Naive thymus-derived CD8-positive, alpha-beta T cell (primary cell): ENCODE results near the gene MAP4K5. TPM values are rescaled to one million over a fixed set of nuclear protein-coding genes. Genes with fewer than 3 reads are reported as not detected.
A peak's percentile ranks its signal among the peaks of the same experiment; 100 is the strongest.
"Not testable (repeated sequence)": the region's sequence is repeated elsewhere in the genome, so short reads cannot be mapped to it uniquely, and the experiment has no call there.

Experiments
- ATAC-seq, 2 donors: fragments of 150-1000 bp; cut with Tn5 transposase in 1 of 2; sonication (Bioruptor Pico), chemical (Tn5 transposase) in 1 of 2; 1 replicate in 1 of 2; 2 replicates in 1 of 2; pipeline ENCODE4 v1.10.0; 2021; ENCODE audit warnings: mild to moderate bottlenecking in 2 of 2, moderate library complexity in 2 of 2
- POLR2A ChIA-PET: fragments of 350-600 bp; sonication (Branson Sonifier 250); formaldehyde crosslinking; loops from one replicate; lab custom pipeline; 2021; ENCODE audit warnings: antibody characterized with exemption; lab: Charles Lee
- DNase-seq, 10 donors: peaks; one replicate each; pipeline versions ENCODE4 v3.0.0 to v3.0.0-alpha.2; 2020 to 2022
- H3K27ac Mint-ChIP-seq, 10 donors: one replicate each; pipeline ENCODE4 v1.8.0; 2020 to 2022; ENCODE audit warnings: mild to moderate bottlenecking in 10 of 10, mixed read lengths in 10 of 10, moderate library complexity in 4 of 10, inconsistent platforms in 1 of 10
- H3K27me3 Mint-ChIP-seq, 5 donors: one replicate each; pipeline ENCODE4 v1.8.0; 2021 to 2022; ENCODE audit warnings: mixed read lengths in 5 of 5
- H3K36me3 Mint-ChIP-seq, 3 donors: one replicate each; pipeline ENCODE4 v1.8.0; 2020 to 2022; ENCODE audit warnings: mixed read lengths in 3 of 3, mild to moderate bottlenecking in 2 of 3, inconsistent platforms in 1 of 3
- H3K4me1 Mint-ChIP-seq, 4 donors: one replicate each; pipeline ENCODE4 v1.8.0; 2021 to 2022; ENCODE audit warnings: mixed read lengths in 4 of 4
- H3K4me3 Mint-ChIP-seq, 10 donors: one replicate each; pipeline ENCODE4 v1.8.0; 2020 to 2022; ENCODE audit warnings: mild to moderate bottlenecking in 10 of 10, mixed read lengths in 10 of 10, moderate library complexity in 6 of 10, inconsistent platforms in 1 of 10
- H3K9me3 Mint-ChIP-seq, 9 donors: one replicate each; pipeline ENCODE4 v1.8.0; 2020 to 2022; ENCODE audit warnings: mixed read lengths in 9 of 9, mild to moderate bottlenecking in 3 of 9, inconsistent platforms in 1 of 9, moderate library complexity in 1 of 9
- polyA plus RNA-seq, 3 donors: library from polyadenylated mRNA; unstranded; fragments of 300-500 nt; fragmentation: Illumina TruSeq; gene quantifications; one replicate each; pipeline ENCODE4 v1.2.3, GENCODE V29; 2021
- total RNA-seq, 8 experiments: library from RNA in 2 of 8; stranded (reverse) in 2 of 8; gene quantifications; one replicate each; pipeline ENCODE4 v1.2.3 and lab custom pipeline; 2021 to 2026

MAP4K5 gene
- total RNA-seq (10 to 100 TPM; 51.1 to 55.5 TPM), polyA plus RNA-seq (10 to 100 TPM; 12.1 to 20.4 (median 17.2) TPM), total RNA-seq (lab: John Stamatoyannopoulos, UW) (44.8 to 76.0 (median 59.8) reads per million in 6 experiments)

DNA sequence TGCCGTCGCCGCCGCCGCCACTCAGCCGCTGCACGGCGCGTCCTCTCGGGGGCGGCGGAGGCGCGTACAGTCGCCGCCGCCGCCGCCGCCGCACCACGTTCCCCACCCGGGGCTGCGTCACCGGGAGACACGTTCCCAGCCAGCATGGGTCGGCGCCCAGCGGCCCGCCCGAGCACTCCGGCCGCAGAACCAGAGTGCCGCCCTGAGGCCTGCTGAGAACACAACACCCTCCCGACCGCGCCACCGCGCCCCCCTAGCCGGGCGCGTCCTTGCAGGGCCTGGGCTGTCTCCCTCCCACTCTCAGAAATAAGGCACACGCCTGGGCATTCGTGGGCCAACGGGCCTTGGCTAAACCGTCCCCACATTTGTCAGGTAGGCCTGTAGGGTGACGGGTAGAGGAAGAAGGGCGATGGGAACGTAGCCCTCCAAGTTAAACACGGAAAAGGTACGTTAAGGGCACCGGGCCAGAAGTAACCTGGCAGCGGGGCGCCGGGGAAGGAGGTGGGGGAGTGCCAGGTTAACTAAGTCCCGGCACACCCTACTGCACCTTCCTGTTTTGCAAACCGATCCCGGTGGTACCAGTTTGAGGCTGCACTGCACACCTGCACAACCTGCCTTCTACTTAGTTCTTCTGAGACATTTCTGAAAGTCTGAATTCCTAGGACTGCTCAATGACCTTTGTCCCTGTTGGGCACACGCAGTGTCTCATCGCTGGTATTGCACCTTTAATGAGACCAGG is at the start of gene MAP4K5:
TSS of gene MAP4K5 (minus strand) at position 68 of the 739 bp plus-strand sequence. CDS start 520 bp downstream, outside the sequence.
- POLR2A ChIA-PET: interaction anchor here (0.5 to 1.6 kb wide), 6 partner anchors 12 to 898 kb away, joined by 3 to 8 read pairs (median 3); partner anchors contain the start of genes DMAC2L, L2HGDH and NEMF
- no peaks in the 10 kb centered on the region for H3K27me3 Mint-ChIP-seq
- peak within 1 kb of the TSS; percentile 88 to 95 (median 91) for H3K4me3 Mint-ChIP-seq
- peaks cover 0 to 10% (median 1%) of the 10 kb centered on the region in 3 donors for H3K36me3 Mint-ChIP-seq
- H3K4me1 Mint-ChIP-seq: peaks cover 18 to 55% (median 51%) of the 10 kb centered on the region in 4 donors
- H3K27ac Mint-ChIP-seq: peak within 1 kb of the TSS; percentile 85 to 98 (median 93)
- ATAC-seq: peak; percentile 92 to 93
- peaks cover 0 to 4% (median 0%) of the 10 kb centered on the region in 9 donors for H3K9me3 Mint-ChIP-seq
- peak; percentile 79 to 93 (median 86) for DNase-seq

DNA sequence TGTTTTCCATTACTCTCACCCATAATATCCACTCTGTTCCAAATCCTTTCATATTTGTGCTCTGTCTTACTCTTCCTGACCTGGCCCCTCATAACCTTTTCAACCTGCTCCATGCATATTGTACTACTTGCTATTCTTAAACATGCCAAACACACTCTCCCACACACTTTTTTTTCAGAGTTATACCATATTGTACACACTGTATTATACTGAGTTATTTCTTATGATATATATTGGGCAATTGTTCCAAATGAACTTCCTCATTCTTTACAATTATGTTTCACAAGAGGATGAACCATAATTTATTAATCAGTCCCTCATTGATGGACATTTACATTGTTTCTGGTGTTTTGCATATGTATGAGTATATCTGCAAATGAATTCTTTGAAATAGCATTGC is 46.1 kb upstream of the MAP4K5 start:
- H3K9me3 Mint-ChIP-seq: peaks cover 0 to 4% (median 0%) of the 10 kb centered on the region in 9 donors
- H3K27me3 Mint-ChIP-seq: peaks cover 0 to 4% (median 0%) of the 10 kb centered on the region in 5 donors
- no peak for ATAC-seq
- POLR2A ChIA-PET: no interaction called here
- H3K4me1 Mint-ChIP-seq: no peaks in the 10 kb centered on the region
- no peak for DNase-seq
- H3K36me3 Mint-ChIP-seq: peaks cover 0 to 9% (median 4%) of the 10 kb centered on the region in 3 donors
- no peak overlapping the region for H3K4me3 Mint-ChIP-seq
- no peak overlapping the region for H3K27ac Mint-ChIP-seq

DNA sequence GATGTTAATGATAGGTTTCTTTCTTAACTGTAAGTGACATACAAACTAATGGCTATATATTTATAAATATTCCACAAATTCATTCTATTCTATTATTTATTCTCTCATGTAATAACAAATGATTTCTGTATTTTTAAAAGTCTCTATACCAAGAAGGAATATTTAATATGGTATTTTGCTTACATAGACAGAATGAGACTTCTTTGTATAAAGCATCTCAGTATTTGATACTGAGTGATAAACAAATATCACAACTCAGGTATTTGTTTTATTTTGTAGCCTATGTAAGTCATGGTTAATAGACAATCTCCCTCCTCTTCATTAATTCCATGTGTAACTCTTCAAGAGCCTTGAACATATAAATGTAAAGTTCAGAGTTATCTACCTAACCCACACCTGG is 45.6 kb upstream of the MAP4K5 start:
- Mint-ChIP-seq H3K27me3 (peaks cover 0 to 4% (median 0%) of the 10 kb centered on the region in 5 donors), H3K9me3 (peaks cover 0 to 4% (median under 1%) of the 10 kb centered on the region in 9 donors), H3K4me1 (no peaks in the 10 kb centered on the region), H3K27ac (no peak overlapping the region), H3K4me3 (no peak overlapping the region), H3K36me3 (peaks cover 0 to 9% (median 4%) of the 10 kb centered on the region in 3 donors)
- no peak for DNase-seq
- ATAC-seq: no peak
- POLR2A ChIA-PET: no interaction called here

DNA sequence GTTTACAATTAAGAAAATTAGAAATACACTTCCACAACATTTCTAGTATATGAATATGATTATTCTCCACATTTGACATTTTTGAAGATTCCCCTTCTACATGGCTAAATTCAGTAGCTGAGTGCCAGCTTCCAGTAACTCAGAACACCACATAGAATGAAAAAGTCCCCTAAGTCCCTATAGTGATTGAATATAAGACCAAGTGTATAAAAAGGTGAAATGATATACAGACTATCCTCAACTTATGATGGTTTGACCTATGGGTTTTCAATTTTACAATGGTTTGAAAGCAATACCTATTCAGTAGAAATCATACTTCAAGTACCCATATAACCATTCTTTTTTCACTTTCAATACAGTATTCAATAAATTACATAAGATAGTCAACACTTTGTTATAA is 43.4 kb upstream of the MAP4K5 start:
- DNase-seq (no peak), ATAC-seq (no peak)
- Mint-ChIP-seq H3K27me3 (peaks cover 0 to 4% (median 0%) of the 10 kb centered on the region in 5 donors), H3K36me3 (peaks cover 5 to 27% (median 22%) of the 10 kb centered on the region in 3 donors), H3K4me3 (no peak overlapping the region), H3K9me3 (peaks cover 1 to 25% (median 8%) of the 10 kb centered on the region in 9 donors), H3K27ac (peak overlapping the region in 1 of 10 donors; percentile 38), H3K4me1 (no peaks in the 10 kb centered on the region)
- POLR2A ChIA-PET: no interaction called here

DNA sequence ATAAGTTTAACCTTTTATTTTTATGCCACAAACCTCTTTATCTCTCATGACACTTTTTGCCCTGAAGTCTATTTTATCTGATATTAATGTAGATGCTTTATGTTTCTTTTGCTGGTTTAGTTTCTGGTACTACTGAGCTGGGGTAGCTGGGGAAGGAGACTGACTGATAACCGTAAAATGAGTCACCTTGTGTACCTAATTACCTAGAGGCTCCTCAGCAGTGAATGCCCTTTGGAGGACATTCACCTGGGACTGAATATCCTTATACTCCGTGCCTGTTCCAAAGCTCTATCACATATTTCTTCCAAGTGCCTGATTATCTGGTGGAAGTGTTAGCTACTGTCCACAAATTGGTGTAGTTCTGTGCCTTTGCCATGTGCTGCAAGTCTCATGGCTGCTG is 41.5 kb upstream of the MAP4K5 start:
- Mint-ChIP-seq H3K4me3 (no peak overlapping the region), H3K9me3 (peaks cover 15 to 39% (median 24%) of the 10 kb centered on the region in 9 donors), H3K27ac (no peak overlapping the region), H3K27me3 (peaks cover 0 to 4% (median 0%) of the 10 kb centered on the region in 5 donors), H3K4me1 (no peaks in the 10 kb centered on the region), H3K36me3 (peaks cover 10 to 40% (median 30%) of the 10 kb centered on the region in 3 donors)
- DNase-seq: no peak
- POLR2A ChIA-PET: no interaction called here
- ATAC-seq: no peak

DNA sequence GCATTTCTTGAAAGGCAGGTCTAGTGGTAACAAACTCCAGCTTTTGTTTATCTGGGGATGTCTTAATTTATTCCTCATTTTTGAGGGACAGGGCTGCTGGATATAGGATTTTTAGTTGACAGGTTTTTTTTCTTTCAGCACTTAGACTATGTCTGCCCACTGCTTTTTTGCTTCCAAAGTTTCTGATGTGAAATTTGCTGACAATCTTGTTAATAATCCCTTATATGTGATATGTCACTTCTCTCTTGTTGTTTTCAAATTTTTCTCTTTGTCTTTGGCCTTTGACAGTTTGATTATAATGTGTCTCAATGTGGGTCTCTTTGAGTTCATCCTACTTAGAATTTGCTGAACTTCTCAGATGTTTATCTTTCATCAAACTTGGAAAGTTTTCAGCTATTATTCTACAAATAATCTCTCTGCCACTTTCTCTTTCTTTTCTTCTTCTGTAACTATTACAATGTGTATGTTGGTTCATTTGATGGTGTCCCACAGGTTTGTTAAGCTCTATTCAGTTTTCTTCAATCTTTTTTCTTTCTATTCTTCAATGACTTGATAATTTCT is 37.4 kb upstream of the MAP4K5 start:
- H3K4me3 Mint-ChIP-seq: no peak overlapping the region
- no peaks in the 10 kb centered on the region for H3K4me1 Mint-ChIP-seq
- H3K27ac Mint-ChIP-seq: peak overlapping the region in 1 of 10 donors; percentile 4
- peaks cover 10 to 53% (median 44%) of the 10 kb centered on the region in 3 donors for H3K36me3 Mint-ChIP-seq
- POLR2A ChIA-PET: no interaction called here
- peaks cover 15 to 48% (median 27%) of the 10 kb centered on the region in 9 donors for H3K9me3 Mint-ChIP-seq
- ATAC-seq: no peak
- peaks cover 0 to 2% (median 0%) of the 10 kb centered on the region in 5 donors for H3K27me3 Mint-ChIP-seq
- DNase-seq: no peak

DNA sequence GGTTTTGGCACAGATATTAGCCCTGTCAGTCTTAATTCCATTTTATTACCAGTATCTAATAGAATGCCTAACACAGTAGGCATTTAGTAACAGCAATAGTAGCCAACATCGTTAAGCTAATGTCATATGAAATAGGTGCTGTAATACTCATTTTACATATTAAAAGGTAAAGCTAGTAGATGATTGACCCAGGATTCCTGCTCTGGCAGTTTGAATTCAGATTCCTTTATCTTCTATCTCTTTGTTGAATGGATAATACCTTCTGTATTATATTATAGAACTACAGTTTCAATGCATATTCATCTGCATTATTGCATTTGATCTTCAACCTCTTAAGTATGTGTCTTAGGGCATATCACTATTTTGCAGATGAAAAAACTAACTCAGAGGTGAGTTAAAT is 30.5 kb upstream of the MAP4K5 start:
- peaks cover 0 to 3% (median 0%) of the 10 kb centered on the region in 9 donors for H3K9me3 Mint-ChIP-seq
- H3K4me1 Mint-ChIP-seq: peaks cover 3 to 16% (median 9%) of the 10 kb centered on the region in 4 donors
- H3K36me3 Mint-ChIP-seq: peaks cover 0 to 11% (median 8%) of the 10 kb centered on the region in 3 donors
- ATAC-seq: no peak
- H3K27me3 Mint-ChIP-seq: peaks cover 13 to 35% (median 24%) of the 10 kb centered on the region in 5 donors
- no peak for DNase-seq
- H3K4me3 Mint-ChIP-seq: no peak overlapping the region
- POLR2A ChIA-PET: no interaction called here
- no peak overlapping the region for H3K27ac Mint-ChIP-seq

DNA sequence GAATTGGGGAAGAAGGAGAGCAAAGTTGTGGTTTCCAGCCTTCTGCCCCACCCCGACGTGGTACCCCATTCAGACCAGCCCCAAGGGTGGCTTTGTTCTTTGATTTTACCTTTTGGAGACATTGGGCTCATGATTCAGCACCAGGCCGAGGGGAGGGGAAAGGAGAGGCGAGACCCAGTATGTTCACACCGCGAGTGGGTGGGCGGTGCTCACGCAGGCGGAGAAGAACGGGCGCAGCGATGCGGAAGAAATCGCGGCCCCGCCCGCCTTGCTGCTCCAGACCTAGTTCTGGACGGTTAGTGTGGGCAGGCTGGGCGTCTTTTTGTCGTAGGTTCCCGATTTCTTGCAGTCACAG is 28.5 kb upstream of the MAP4K5 start:
- Mint-ChIP-seq H3K4me1 (peaks cover 3 to 16% (median 9%) of the 10 kb centered on the region in 4 donors), H3K27ac (no peak overlapping the region), H3K4me3 (peak overlapping the region; percentile 68 to 86 (median 82)), H3K9me3 (peaks cover 0 to 6% (median 0%) of the 10 kb centered on the region in 9 donors), H3K36me3 (no peaks in the 10 kb centered on the region), H3K27me3 (peaks cover 20 to 44% (median 36%) of the 10 kb centered on the region in 5 donors)
- ATAC-seq (peak; percentile 60 to 63), DNase-seq (peak in 7 of 10 donors; percentile 11 to 60 (median 15))
- POLR2A ChIA-PET: no interaction called here

DNA sequence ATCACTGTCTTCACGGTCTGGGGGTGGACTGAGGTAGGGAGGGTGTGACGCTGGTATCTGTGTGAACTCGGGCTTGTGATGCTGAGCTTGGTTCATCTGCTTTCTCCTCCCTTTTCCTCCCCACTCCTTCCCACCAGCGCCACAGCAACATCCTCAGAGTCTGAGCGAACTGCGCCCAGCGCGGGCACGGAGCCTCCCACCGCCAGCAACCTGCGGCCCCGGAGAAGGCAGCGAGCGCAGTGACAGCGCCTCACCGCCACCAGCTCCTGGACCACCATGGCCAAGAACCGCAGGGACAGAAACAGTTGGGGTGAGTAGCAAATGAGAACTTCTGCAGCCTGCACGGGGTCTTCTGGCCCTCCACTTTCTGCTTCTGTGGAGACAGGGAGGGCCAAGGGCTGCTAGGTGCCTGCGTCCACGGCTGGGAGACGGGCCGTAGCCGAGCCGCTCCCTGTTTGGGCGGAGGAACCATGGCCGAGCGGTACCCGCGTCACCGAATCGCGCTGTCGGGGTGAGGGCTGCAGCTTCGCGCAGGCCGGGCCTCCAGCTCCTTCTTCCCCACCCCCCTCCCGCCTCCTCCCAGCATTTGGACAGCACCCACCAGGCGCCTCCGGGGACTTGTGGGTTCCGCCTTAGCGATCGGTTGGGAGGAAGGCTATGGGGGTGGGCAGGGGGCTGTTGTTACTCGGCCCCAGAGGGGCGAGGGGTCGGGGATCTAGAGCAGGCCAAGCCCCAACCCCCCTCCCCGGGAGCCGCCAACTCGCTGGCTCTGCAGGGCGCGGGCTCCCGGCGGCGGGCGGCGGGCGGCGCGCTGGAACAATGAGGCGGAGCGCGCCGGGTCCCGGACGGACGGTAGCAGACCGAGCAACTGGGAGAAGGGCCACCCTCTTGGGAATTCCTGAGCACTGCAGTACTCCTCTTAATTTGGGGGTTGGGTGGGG is 27.9 kb upstream of the MAP4K5 start, which contains the start of gene ATL1:
TSS of gene ATL1 (plus strand) at position 156 of the 941 bp plus-strand sequence. CDS start at position 277, 121 bp downstream.
- Mint-ChIP-seq H3K9me3 (peaks cover 0 to 9% (median 0%) of the 10 kb centered on the region in 9 donors), H3K36me3 (no peaks in the 10 kb centered on the region), H3K4me3 (peak within 1 kb of the TSS; percentile 68 to 86 (median 83)), H3K27me3 (peaks cover 20 to 48% (median 41%) of the 10 kb centered on the region in 5 donors), H3K4me1 (peaks cover 3 to 16% (median 9%) of the 10 kb centered on the region in 4 donors), H3K27ac (peak within 1 kb of the TSS in 1 of 10 donors; percentile 26)
- peak; percentile 4 to 63 (median 30) for DNase-seq
- peak; percentile 74 to 76 for ATAC-seq
- POLR2A ChIA-PET: no interaction called here

DNA sequence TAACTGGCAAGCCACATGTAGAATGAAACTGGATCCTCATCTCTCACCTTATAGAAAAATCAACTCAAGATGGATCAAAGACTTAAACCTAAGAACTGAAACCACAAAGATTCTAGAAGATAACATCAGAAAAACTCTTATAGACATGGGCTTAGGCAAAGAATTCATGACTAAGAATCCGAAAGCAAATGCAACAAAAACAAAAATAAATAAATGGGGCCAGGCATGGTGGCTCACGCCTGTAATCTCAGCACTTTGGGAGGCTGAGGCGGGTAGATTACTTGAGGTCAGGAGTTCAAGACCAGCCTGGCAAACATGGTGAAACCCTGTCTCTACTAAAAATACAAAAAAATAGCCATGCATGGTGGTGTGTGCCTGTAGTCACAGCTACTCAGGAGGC is 20.4 kb upstream of the MAP4K5 start:
- Mint-ChIP-seq H3K36me3 (peaks cover 0 to 41% (median 25%) of the 10 kb centered on the region in 3 donors), H3K27me3 (peaks cover 13 to 47% (median 30%) of the 10 kb centered on the region in 5 donors), H3K9me3 (peaks cover 12 to 52% (median 24%) of the 10 kb centered on the region in 9 donors)
- POLR2A ChIA-PET, H3K4me1 Mint-ChIP-seq, H3K4me3 Mint-ChIP-seq, H3K27ac Mint-ChIP-seq, ATAC-seq, DNase-seq: not testable (repeated sequence)

DNA sequence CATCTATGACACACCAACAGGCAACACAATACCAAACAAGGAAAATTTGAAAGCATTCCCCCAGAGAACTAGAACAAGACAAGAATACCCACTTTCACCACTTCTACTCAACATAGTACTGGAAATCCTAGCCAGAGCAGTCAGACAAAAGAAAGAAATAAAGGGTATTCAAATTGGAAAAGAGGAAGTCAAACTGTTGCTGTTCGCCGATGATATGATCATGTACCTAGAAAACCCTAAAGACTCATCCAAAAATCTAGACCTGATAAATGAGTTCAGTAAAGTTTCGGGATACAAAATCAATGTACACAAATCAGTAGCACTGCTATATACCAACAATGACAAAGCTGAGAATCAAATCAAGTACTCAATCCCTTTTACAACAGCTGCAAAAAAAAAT is 19.5 kb upstream of the MAP4K5 start:
- POLR2A ChIA-PET: no interaction called here
- peaks cover 12 to 52% (median 24%) of the 10 kb centered on the region in 9 donors for H3K9me3 Mint-ChIP-seq
- ATAC-seq: no peak
- H3K4me1 Mint-ChIP-seq: peaks cover 0 to 3% (median 0%) of the 10 kb centered on the region in 4 donors
- H3K4me3 Mint-ChIP-seq: no peak overlapping the region
- no peak overlapping the region for H3K27ac Mint-ChIP-seq
- peaks cover 0 to 41% (median 28%) of the 10 kb centered on the region in 3 donors for H3K36me3 Mint-ChIP-seq
- no peak for DNase-seq
- peaks cover 11 to 38% (median 21%) of the 10 kb centered on the region in 5 donors for H3K27me3 Mint-ChIP-seq
